Measurements from ENCODE around the gene MAP3K7CL. TPM values are rescaled to one million over a fixed set of nuclear protein-coding genes. Genes with fewer than 3 reads are reported as not detected.

The MAP3K7CL gene
- total RNA-seq, 1 donor from 2014 or later: not detected

DNA sequence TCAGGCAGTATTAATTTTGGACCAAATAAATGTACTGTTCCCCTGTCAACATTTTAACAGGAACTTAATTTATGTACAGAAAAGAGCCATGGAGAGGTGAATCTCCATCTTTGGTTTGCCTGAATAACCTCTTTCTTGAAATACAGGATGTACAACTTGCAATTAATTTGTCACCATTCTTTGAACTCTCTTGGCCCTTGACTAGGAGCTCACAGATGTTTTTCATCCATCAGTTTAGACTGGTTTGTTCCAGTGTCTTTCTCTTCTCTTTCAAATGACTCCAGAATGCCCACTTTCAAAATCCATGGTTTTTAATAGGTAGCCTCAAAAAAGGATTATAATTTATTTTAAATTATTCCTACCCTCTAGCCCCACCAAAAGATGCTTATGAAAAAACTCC lies 5.0 kb downstream of the MAP3K7CL start:
- Mint-ChIP-seq H3K9me3 (no peaks in the 10 kb centered on the region), H3K4me3 (peak overlapping the region; percentile 41), H3K27ac (peak overlapping the region; percentile 88), H3K36me3 (no peaks in the 10 kb centered on the region), H3K4me1 (ENCODE audit: unreplicated experiment) (peaks cover 8% of the 10 kb centered on the region), H3K27me3 (no peaks in the 10 kb centered on the region)
- TF ChIP-seq, protein P1, sequence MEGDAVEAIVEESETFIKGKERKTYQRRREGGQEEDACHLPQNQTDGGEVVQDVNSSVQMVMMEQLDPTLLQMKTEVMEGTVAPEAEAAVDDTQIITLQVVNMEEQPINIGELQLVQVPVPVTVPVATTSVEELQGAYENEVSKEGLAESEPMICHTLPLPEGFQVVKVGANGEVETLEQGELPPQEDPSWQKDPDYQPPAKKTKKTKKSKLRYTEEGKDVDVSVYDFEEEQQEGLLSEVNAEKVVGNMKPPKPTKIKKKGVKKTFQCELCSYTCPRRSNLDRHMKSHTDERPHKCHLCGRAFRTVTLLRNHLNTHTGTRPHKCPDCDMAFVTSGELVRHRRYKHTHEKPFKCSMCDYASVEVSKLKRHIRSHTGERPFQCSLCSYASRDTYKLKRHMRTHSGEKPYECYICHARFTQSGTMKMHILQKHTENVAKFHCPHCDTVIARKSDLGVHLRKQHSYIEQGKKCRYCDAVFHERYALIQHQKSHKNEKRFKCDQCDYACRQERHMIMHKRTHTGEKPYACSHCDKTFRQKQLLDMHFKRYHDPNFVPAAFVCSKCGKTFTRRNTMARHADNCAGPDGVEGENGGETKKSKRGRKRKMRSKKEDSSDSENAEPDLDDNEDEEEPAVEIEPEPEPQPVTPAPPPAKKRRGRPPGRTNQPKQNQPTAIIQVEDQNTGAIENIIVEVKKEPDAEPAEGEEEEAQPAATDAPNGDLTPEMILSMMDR (conservative IDR thresholded peaks at IDR 0.05): no peak
- DNase-seq (ENCODE audit: extremely low spot score, unreplicated experiment): no peak

DNA sequence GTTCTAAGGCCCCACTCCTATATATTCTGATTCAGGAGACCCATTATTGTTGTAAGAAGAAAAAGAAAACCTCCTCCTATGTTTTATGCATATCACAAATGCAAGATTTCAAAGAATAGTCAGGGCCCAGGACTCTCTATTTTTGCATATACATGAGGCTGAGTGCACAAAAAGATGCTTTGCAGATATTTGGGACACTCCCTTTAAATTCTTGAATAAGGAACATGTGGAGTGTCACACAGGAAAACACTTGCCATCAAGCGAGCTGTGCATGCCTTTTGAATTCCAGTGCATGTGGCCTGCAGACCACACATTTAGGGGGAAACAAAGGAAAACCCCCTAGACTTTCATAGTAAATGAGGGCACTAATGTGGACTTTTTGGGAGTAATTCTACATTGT lies 5.6 kb downstream of the MAP3K7CL start:
- no peak for DNase-seq (ENCODE audit: extremely low spot score, unreplicated experiment)
- TF ChIP-seq, protein P1 (conservative IDR thresholded peaks at IDR 0.05): no peak
- Mint-ChIP-seq H3K4me3 (no peak overlapping the region), H3K9me3 (no peaks in the 10 kb centered on the region), H3K27me3 (no peaks in the 10 kb centered on the region), H3K27ac (peak overlapping the region; percentile 88), H3K4me1 (ENCODE audit: unreplicated experiment) (peaks cover 8% of the 10 kb centered on the region), H3K36me3 (no peaks in the 10 kb centered on the region)

DNA sequence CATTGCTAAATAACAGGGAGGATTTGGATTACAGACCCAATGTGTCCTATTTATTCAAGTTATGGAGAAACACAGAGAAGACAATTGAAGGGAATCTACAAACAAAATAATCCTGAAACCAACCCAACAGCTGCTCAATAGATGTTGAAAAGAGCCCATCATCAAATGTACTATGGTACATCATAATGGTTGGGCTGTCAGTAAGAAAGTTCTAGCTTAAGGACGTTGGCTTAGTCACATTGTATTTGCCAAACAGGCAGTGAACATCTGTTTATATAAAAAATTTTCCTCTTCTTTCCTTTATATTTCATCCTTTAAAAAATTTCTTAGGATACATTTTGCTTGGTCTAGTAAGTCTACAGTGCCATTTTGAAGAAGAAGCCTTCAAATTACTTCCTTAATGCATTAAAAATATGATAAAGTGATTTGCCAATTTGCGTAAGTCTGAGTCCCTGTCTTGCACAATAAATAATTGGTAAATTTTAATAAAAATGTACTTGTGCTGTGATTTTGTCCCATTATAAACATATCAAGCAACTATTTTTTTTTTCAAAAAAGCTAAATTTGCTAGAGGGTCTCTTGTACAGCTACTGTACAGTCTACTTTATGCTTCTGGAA lies 14.4 kb downstream of the MAP3K7CL start:
- no peaks in the 10 kb centered on the region for H3K4me1 Mint-ChIP-seq (ENCODE audit: unreplicated experiment)
- TF ChIP-seq, protein P1 (conservative IDR thresholded peaks at IDR 0.05): no peak
- H3K36me3 Mint-ChIP-seq: no peaks in the 10 kb centered on the region
- H3K9me3 Mint-ChIP-seq: no peaks in the 10 kb centered on the region
- H3K4me3 Mint-ChIP-seq: no peak overlapping the region
- no peak overlapping the region for H3K27ac Mint-ChIP-seq
- DNase-seq (ENCODE audit: extremely low spot score, unreplicated experiment): no peak
- H3K27me3 Mint-ChIP-seq: no peaks in the 10 kb centered on the region

DNA sequence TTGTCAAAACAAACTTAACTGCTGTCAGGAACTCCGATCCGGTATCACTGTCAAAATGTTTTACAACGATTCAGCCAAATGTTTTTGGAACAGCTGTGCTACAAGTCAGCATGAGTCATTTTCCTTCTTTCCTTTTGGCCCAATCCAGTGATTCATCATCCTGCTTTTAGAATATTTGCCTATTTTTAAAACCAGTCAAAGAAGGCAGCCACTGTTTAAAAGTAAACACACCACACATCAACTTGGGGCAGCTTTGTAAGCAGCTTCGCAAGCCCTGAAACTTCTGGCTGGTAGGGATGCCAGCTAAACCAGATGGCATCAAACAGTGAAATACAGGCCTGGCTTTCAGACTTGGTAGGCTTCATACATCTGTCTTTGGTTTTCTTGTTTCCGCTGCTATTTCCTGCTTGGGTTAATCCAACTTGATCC lies 14.9 kb downstream of the MAP3K7CL start:
- Mint-ChIP-seq H3K4me3 (no peak overlapping the region), H3K27ac (peak overlapping the region; percentile 2), H3K27me3 (no peaks in the 10 kb centered on the region), H3K4me1 (ENCODE audit: unreplicated experiment) (no peaks in the 10 kb centered on the region), H3K36me3 (no peaks in the 10 kb centered on the region), H3K9me3 (no peaks in the 10 kb centered on the region)
- DNase-seq (ENCODE audit: extremely low spot score, unreplicated experiment): no peak
- TF ChIP-seq, protein P1 (conservative IDR thresholded peaks at IDR 0.05): no peak

DNA sequence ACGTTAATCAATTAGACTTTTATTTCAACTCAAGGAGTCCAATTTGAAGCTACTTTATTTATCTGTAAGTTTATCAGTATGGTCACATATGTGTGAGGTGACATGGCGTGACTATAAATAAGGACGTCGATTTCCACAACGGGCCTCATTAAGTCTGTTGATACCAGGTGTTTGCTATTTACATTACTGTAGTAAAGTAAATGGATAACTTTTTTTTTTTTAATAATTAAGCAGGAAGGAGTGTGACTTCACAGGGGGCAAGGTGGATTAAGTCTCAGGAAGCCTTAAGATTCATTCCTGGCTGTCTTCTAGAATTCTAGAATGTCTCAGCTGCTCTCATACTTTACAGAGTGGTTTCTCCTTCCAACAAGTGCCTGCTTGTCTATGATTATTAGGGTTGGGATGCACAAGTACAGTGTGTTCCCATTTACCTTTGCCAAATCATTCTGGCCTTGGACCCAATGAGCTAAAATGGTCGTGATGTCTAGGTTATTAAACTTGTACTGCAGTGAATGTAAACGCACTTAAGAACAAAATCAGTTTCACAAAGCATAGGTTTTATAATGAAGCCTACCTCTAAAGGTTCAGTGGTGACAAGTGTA lies 15.5 kb downstream of the MAP3K7CL start:
- Mint-ChIP-seq H3K4me3 (no peak overlapping the region), H3K9me3 (no peaks in the 10 kb centered on the region), H3K27me3 (no peaks in the 10 kb centered on the region), H3K27ac (peak overlapping the region; percentile 2), H3K4me1 (ENCODE audit: unreplicated experiment) (no peaks in the 10 kb centered on the region), H3K36me3 (no peaks in the 10 kb centered on the region)
- TF ChIP-seq, protein P1 (conservative IDR thresholded peaks at IDR 0.05): no peak
- no peak for DNase-seq (ENCODE audit: extremely low spot score, unreplicated experiment)
